ENCODE results near the gene MED23.

DNA sequence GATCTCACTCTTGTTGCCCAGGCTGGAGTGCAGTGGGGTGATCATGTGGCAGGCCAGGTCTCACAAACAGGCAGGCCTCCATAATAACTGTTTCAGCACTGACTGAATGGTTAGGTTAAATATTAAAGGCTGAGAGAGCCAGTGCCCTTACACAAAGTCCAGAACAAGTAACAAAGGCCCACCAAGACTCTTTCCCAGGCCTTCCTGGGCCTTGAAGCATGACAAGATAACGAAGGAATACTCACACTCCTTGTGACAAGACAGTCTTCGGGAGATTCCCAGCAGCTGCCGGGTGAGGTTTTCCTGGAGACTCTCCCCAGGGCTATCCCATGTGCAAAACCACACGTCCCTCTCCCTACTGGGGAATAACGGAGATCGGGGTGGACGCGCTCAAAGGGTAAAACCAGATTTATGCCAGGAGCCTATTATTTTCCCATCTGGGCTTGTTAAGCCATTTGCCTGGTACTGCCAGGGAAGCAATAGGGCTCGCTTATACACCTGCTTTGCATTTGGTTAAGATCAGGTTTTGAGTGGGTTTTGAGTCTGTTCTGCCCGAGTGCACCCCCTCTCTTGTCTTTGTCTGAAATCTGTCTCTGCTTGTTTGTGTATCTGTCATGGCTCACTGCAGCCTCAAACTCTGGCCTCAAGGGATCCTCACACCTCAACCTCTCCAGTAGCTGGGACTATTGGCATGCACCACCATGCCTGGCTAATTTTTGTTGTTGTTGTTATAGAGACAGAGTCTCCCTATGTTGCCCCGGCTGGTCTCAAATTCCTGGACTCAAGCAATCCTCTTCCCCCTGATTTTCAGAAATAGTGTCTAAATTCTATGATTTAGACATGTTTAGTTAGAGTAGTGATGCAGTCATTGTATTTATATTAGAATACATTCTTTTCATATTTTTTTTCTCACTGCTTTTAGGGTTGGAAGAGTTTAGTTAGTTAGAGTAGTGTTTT is 7.6 kb upstream of the MED23 start:
- TF ChIP-seq, protein P1, sequence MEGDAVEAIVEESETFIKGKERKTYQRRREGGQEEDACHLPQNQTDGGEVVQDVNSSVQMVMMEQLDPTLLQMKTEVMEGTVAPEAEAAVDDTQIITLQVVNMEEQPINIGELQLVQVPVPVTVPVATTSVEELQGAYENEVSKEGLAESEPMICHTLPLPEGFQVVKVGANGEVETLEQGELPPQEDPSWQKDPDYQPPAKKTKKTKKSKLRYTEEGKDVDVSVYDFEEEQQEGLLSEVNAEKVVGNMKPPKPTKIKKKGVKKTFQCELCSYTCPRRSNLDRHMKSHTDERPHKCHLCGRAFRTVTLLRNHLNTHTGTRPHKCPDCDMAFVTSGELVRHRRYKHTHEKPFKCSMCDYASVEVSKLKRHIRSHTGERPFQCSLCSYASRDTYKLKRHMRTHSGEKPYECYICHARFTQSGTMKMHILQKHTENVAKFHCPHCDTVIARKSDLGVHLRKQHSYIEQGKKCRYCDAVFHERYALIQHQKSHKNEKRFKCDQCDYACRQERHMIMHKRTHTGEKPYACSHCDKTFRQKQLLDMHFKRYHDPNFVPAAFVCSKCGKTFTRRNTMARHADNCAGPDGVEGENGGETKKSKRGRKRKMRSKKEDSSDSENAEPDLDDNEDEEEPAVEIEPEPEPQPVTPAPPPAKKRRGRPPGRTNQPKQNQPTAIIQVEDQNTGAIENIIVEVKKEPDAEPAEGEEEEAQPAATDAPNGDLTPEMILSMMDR (IDR thresholded peaks at IDR 0.05; ENCODE audit: insufficient read depth, low read length), result no peak
- TF ChIP-seq, protein P2, sequence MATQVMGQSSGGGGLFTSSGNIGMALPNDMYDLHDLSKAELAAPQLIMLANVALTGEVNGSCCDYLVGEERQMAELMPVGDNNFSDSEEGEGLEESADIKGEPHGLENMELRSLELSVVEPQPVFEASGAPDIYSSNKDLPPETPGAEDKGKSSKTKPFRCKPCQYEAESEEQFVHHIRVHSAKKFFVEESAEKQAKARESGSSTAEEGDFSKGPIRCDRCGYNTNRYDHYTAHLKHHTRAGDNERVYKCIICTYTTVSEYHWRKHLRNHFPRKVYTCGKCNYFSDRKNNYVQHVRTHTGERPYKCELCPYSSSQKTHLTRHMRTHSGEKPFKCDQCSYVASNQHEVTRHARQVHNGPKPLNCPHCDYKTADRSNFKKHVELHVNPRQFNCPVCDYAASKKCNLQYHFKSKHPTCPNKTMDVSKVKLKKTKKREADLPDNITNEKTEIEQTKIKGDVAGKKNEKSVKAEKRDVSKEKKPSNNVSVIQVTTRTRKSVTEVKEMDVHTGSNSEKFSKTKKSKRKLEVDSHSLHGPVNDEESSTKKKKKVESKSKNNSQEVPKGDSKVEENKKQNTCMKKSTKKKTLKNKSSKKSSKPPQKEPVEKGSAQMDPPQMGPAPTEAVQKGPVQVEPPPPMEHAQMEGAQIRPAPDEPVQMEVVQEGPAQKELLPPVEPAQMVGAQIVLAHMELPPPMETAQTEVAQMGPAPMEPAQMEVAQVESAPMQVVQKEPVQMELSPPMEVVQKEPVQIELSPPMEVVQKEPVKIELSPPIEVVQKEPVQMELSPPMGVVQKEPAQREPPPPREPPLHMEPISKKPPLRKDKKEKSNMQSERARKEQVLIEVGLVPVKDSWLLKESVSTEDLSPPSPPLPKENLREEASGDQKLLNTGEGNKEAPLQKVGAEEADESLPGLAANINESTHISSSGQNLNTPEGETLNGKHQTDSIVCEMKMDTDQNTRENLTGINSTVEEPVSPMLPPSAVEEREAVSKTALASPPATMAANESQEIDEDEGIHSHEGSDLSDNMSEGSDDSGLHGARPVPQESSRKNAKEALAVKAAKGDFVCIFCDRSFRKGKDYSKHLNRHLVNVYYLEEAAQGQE (IDR thresholded peaks at IDR 0.05; ENCODE audit: insufficient replicate concordance, low read depth), result no peak

Measured in HL-60 (cell line).